ENCODE measurements around the gene HOXA3. TPM values are rescaled to one million over a fixed set of nuclear protein-coding genes. Genes with fewer than 3 reads are reported as not detected.

HOXA3 gene
- total RNA-seq, 1 donor from 2014 or later: not detected

GRCh38 chr7:27172823-27173510 lies 20.6 kb upstream of the HOXA3 start:
- no peak overlapping the region for H3K27ac Mint-ChIP-seq
- peaks cover 64% of the 10 kb centered on the region for H3K27me3 Mint-ChIP-seq (ENCODE audit: low read depth)
- H3K36me3 Mint-ChIP-seq (ENCODE audit: low read depth): no peaks in the 10 kb centered on the region
- no peaks in the 10 kb centered on the region for H3K9me3 Mint-ChIP-seq
- H3K4me3 Mint-ChIP-seq (ENCODE audit: low read depth): no peak overlapping the region
- DNase-seq (ENCODE audit: low spot score): no peak
- intact Hi-C loops (cut with micrococcal nuclease): loop anchor here (1.0 kb wide), 1 partner anchor 15 kb away; no protein-coding TSS in a partner anchor
- peaks cover 2% of the 10 kb centered on the region for H3K4me1 Mint-ChIP-seq (ENCODE audit: low read depth)

GRCh38 chr7:27172315-27172774 lies 20.0 kb upstream of the HOXA3 start:
- no peak for DNase-seq (ENCODE audit: low spot score)
- Mint-ChIP-seq H3K4me3 (ENCODE audit: low read depth) (no peak overlapping the region), H3K27ac (peak overlapping the region; percentile 12), H3K36me3 (ENCODE audit: low read depth) (no peaks in the 10 kb centered on the region), H3K9me3 (no peaks in the 10 kb centered on the region), H3K4me1 (ENCODE audit: low read depth) (peaks cover 2% of the 10 kb centered on the region), H3K27me3 (ENCODE audit: low read depth) (peaks cover 64% of the 10 kb centered on the region)
- intact Hi-C loops (cut with micrococcal nuclease): loop anchor here (1.0 kb wide), 1 partner anchor 16 kb away; no protein-coding TSS in a partner anchor

DNA sequence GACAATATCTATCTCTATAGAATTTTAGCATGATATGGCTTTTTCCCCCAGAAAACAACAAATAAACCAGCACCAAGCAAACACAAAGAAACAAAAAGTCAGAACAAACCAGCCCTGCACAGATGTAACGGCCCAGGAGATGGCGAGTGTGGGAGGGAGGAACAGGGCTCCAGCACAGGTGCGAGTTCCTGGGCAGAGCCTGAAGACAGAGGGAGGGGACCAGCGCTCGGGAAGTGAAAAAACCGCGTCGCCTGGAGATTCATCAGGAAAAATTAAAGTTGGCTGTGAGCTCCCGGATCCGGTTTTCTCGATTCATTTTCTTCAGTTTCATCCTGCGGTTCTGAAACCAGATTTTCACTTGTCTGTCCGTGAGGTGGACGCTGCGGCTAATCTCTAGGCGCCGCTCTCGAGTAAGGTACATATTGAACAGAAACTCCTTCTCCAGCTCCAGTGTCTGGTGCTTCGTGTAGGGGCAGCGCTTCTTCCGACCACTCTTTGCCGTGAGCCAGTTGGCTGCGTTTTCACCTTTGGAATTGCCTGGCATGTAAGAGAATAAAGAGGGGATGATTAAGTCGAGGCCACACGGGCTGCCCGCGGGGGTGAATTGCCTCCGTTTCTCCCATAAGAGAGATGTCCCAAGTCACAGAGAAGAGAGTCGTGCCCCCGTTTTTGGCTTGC lies 19.4 kb upstream of the HOXA3 start:
- peaks cover 2% of the 10 kb centered on the region for H3K4me1 Mint-ChIP-seq (ENCODE audit: low read depth)
- H3K36me3 Mint-ChIP-seq (ENCODE audit: low read depth): no peaks in the 10 kb centered on the region
- H3K4me3 Mint-ChIP-seq (ENCODE audit: low read depth): no peak overlapping the region
- DNase-seq (ENCODE audit: low spot score): no peak
- peaks cover 70% of the 10 kb centered on the region for H3K27me3 Mint-ChIP-seq (ENCODE audit: low read depth)
- H3K27ac Mint-ChIP-seq: peak overlapping the region; percentile 12
- intact Hi-C loops (cut with micrococcal nuclease): loop anchor here (1.0 to 2.0 kb wide), 3 partner anchors 13 to 17 kb away; partner anchors contain the start of genes HOXA11 and HOXA7
- H3K9me3 Mint-ChIP-seq: no peaks in the 10 kb centered on the region

DNA sequence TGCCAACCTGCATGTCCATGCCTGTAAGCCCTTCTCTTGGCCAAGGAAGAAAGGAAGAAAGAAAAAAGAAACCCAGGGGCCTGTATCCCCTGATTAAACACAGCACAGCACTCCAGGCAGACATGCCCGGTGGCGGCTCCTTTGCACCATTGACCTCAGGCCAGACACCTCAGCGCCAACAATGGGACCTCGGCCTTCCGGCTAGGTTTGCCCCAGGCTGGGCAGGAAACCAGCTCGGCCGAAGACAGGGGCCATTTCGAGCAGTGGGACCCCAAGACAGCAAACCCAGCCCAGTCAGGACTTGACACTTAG lies 18.9 kb upstream of the HOXA3 start:
- Mint-ChIP-seq H3K27me3 (ENCODE audit: low read depth) (peaks cover 70% of the 10 kb centered on the region), H3K9me3 (no peaks in the 10 kb centered on the region), H3K36me3 (ENCODE audit: low read depth) (no peaks in the 10 kb centered on the region), H3K27ac (no peak overlapping the region), H3K4me3 (ENCODE audit: low read depth) (no peak overlapping the region), H3K4me1 (ENCODE audit: low read depth) (peaks cover 2% of the 10 kb centered on the region)
- DNase-seq (ENCODE audit: low spot score): no peak
- intact Hi-C loops (cut with micrococcal nuclease): loop anchor here (2.0 kb wide), 2 partner anchors 14 kb away; partner anchors contain the start of genes HOXA11 and HOXA7

DNA sequence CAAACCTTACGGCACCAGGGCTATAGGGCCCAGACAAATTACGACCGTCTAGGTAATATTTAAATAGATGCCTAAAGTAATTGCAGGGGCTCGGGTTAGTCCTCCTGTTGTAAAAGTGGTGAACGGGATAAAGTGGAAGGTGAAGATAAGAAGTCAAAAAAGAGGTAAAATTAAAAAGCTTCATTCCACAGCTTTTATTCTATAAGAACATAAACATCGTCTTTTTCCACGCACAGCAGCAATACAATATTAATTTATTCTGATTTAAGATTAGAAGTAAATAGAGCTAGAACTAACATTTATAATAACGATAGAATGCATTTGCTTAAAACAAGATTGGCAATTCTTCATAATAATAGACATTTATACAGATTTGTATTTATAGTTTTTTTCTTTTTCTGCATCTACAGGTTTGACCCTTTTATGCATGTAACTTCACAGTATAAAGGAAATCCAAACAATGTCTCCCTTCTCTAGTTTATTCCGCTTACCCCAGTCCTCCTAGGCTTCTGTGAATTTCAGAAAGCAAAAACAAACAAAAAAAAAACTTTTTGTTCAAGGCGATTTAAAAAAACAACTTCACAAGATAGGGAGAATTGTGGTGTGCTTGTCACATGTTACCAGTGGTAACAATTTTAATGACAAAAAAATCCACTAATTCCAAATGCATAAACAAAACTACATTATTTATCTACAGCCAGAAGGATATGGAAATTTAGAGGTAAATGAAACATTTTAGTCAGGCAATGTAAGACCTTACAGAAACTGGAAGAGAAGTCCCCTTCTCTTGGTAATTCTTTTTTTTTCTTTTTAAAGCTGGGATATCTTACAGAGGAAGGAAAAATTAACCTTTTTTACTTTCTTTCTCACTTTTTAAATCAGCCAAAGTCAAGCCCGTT lies 18.3 kb upstream of the HOXA3 start:
- no peak for DNase-seq (ENCODE audit: low spot score)
- H3K4me1 Mint-ChIP-seq (ENCODE audit: low read depth): peaks cover 4% of the 10 kb centered on the region
- no peaks in the 10 kb centered on the region for H3K9me3 Mint-ChIP-seq
- intact Hi-C loops (cut with micrococcal nuclease): loop anchor here (2.0 kb wide), 2 partner anchors 14 kb away; partner anchors contain the start of genes HOXA11 and HOXA7
- H3K27ac Mint-ChIP-seq: no peak overlapping the region
- peaks cover 68% of the 10 kb centered on the region for H3K27me3 Mint-ChIP-seq (ENCODE audit: low read depth)
- H3K36me3 Mint-ChIP-seq (ENCODE audit: low read depth): no peaks in the 10 kb centered on the region
- H3K4me3 Mint-ChIP-seq (ENCODE audit: low read depth): no peak overlapping the region

DNA sequence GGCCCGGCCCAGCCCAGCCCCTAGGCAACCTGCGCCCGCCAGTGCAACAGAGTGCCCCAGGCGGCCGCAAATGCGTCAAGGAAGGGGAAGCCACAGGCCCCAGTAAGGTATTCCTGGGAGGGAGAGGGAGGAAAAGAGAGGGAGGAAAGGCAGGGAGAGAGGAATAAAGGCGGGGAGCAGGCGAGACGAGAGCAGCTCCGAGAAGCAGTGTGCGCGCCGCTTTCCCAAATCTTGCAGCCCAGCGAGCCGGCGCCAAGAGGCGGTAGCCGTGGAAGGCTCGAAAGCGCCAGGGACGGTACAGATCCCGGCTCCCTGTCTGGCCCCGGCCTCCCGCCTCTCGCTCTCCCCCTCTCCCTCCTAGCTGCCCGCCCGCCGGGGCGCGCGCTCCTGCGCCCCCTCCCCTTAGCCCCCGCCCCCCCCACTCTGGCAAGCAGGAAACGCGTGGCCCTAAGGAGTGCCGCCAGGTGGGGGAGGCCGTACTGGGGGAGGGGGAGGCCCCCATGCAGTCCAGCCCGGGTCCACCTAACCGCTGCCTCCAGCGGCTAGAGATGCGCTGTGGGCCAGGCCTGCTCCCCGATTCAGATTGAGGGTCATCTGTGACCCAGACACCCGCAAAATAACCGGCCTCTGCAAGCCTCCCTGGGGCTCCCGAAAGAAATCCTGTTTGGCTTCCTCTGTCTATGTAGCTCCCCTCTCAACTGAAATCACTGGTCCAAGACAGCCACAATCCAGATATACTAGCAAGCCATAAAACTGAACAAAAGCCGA lies 17.5 kb upstream of the HOXA3 start:
- no peaks in the 10 kb centered on the region for H3K9me3 Mint-ChIP-seq
- peaks cover 66% of the 10 kb centered on the region for H3K27me3 Mint-ChIP-seq (ENCODE audit: low read depth)
- intact Hi-C loops (cut with micrococcal nuclease): loop anchor here (2.0 kb wide), 3 partner anchors 13 to 29 kb away; partner anchors contain the start of genes HOXA11 and HOXA7

DNA sequence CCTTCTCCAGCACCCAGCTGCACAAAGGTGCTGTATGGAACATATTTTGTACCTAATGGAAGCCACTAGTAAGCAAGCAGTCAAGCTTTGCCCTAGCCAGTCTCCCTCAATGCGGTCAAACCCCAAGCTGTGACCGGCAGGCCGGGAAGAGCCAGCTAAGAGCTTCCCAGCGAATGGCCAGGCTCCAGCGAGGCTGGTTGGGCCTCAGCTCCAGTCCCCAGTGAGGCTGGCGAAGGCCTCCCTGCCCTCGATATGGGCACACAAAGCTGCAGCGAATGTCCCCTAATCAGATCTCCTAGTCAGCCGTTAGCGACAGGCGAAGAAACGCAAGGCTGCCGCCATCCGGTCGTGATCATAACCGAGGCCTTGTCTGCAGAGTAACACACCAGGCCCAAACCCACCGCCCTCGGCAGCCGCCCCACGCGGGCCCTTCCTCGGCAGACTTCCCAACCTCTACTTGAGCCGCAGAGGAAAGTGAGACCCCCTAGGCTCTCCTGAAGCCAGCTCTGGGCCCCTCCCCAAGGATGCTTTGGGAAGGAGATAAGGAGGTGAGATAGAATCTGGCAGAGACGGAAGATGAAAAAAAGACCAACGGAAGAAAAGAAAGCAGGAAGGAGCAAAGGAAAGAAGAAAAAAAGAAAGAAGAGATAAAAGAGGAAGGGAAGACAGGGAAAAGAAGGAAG lies 16.0 kb upstream of the HOXA3 start:
- intact Hi-C loops (cut with micrococcal nuclease): loop anchor here (2.0 kb wide), 1 partner anchor 30 kb away; no protein-coding TSS in a partner anchor
- H3K36me3 Mint-ChIP-seq (ENCODE audit: low read depth): no peaks in the 10 kb centered on the region
- H3K4me3 Mint-ChIP-seq (ENCODE audit: low read depth): no peak overlapping the region
- H3K27me3 Mint-ChIP-seq (ENCODE audit: low read depth): peaks cover 73% of the 10 kb centered on the region
- no peak for DNase-seq (ENCODE audit: low spot score)
- peaks cover 5% of the 10 kb centered on the region for H3K4me1 Mint-ChIP-seq (ENCODE audit: low read depth)
- H3K9me3 Mint-ChIP-seq: no peaks in the 10 kb centered on the region
- H3K27ac Mint-ChIP-seq: no peak overlapping the region

More for the DNA sequence above, 17.5 kb upstream of the HOXA3 start:
- H3K36me3 Mint-ChIP-seq (ENCODE audit: low read depth): no peaks in the 10 kb centered on the region
- H3K27ac Mint-ChIP-seq: no peak overlapping the region
- DNase-seq (ENCODE audit: low spot score): no peak
- peaks cover 5% of the 10 kb centered on the region for H3K4me1 Mint-ChIP-seq (ENCODE audit: low read depth)
- H3K4me3 Mint-ChIP-seq (ENCODE audit: low read depth): no peak overlapping the region

DNA sequence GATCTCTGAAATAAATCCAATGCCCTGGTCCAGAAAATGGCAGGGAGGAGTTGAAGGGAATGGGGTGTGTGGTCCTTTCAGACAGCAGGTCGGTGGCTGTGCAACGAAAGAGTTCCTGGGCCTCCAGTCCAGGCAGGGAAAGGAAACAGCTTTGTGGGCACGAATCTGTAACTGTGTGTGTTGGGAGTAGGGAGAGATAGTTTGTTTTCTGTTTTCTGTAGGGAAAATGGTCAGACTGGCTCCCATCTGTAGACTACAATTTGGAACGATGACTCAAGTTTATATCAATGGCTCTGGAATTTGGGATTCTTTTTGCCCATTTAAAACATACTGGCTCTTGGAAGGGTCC lies 15.5 kb upstream of the HOXA3 start:
- DNase-seq (ENCODE audit: low spot score): no peak
- H3K27me3 Mint-ChIP-seq (ENCODE audit: low read depth): peaks cover 78% of the 10 kb centered on the region
- H3K9me3 Mint-ChIP-seq: no peaks in the 10 kb centered on the region
- peaks cover 5% of the 10 kb centered on the region for H3K4me1 Mint-ChIP-seq (ENCODE audit: low read depth)
- no peak overlapping the region for H3K4me3 Mint-ChIP-seq (ENCODE audit: low read depth)
- no peaks in the 10 kb centered on the region for H3K36me3 Mint-ChIP-seq (ENCODE audit: low read depth)
- no peak overlapping the region for H3K27ac Mint-ChIP-seq
- intact Hi-C loops (cut with micrococcal nuclease): loop anchor here (2.0 kb wide), 2 partner anchors 31 to 73 kb away; no protein-coding TSS in a partner anchor

- H3K9me3 Mint-ChIP-seq: no peaks in the 10 kb centered on the region
- H3K4me3 Mint-ChIP-seq (ENCODE audit: low read depth): no peak overlapping the region
- peaks cover 81% of the 10 kb centered on the region for H3K27me3 Mint-ChIP-seq (ENCODE audit: low read depth)
- peaks cover 3% of the 10 kb centered on the region for H3K4me1 Mint-ChIP-seq (ENCODE audit: low read depth)
- intact Hi-C loops (cut with micrococcal nuclease): loop anchor here (2.0 kb wide), 1 partner anchor 74 kb away; no protein-coding TSS in a partner anchor
- no peak for DNase-seq (ENCODE audit: low spot score)
- no peaks in the 10 kb centered on the region for H3K36me3 Mint-ChIP-seq (ENCODE audit: low read depth)
- peak overlapping the region; percentile 49 for H3K27ac Mint-ChIP-seq
Observed at GRCh38 chr7:27166531-27167505, 14.4 kb upstream of the HOXA3 start.

DNA sequence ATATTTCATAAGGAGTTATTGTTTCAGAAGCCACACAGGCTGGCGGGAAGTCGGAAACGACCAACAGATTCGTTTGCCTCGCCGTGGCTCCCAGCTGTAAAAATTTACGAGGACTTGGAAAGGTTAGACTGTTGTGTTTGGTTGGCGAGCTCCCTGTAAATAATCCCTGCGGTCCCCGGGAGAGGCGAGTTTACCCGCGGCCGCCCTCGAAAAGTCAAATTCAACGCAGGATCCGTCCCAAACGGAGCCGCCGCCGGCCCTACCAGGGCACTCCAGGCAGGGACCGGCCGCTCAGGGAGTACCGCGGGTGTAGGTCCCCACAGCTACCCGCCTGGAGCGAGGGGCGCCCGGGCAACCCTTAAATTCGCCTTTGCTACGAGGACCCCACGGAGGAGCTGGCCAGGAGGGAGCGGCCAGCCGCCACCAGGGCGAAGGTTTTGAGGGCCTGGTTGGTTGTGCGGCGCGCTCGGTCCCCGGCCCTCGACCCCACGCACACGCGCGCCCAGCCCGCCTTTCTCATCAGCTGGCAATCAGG lies 13.7 kb upstream of the HOXA3 start:
- H3K4me1 Mint-ChIP-seq (ENCODE audit: low read depth): peaks cover 4% of the 10 kb centered on the region
- DNase-seq (ENCODE audit: low spot score): no peak
- H3K4me3 Mint-ChIP-seq (ENCODE audit: low read depth): no peak overlapping the region
- peaks cover 76% of the 10 kb centered on the region for H3K27me3 Mint-ChIP-seq (ENCODE audit: low read depth)
- intact Hi-C loops (cut with micrococcal nuclease): loop anchor here (1.0 to 2.0 kb wide), 3 partner anchors 10 to 75 kb away; partner anchors contain the start of gene HOXA7
- H3K9me3 Mint-ChIP-seq: no peaks in the 10 kb centered on the region
- H3K27ac Mint-ChIP-seq: no peak overlapping the region
- H3K36me3 Mint-ChIP-seq (ENCODE audit: low read depth): no peaks in the 10 kb centered on the region
